Measurements from ENCODE around the gene PCSK5.

The PCSK5 gene

DNA sequence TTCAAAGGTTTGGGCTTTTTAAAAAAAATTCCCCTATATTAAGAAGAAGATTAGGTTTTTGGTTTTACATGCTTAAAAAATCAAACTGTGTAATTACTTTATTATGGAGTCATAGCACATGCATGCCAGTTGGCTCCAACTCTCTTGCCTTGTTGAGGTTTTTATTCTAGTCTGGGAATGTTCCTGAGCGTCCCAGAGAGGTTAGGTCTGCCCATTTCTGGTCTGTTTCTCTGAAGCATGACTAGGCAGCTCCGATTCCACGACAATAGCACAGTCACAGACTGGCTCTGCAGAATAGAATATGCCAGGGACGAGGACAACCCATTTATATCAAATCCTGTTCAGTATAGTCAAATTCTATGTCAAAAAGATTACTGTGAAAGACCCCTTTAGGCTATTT is 217.0 kb downstream of the PCSK5 start:
- Histone ChIP-seq H3K9me3 (ENCODE audit: control insufficient read depth, low read length) (no peaks in the 10 kb centered on the region), H3K18ac (ENCODE audit: low read depth in 1 of 2, low read length in 2 of 2) (no peak overlapping the region), H3K27me3 (ENCODE audit: control insufficient read depth in 1 of 2, insufficient read depth in 1 of 2, low read length in 2 of 2) (no peaks in the 10 kb centered on the region), H4K8ac (ENCODE audit: low read length) (no peak overlapping the region), H2AK5ac (ENCODE audit: low read length, severe bottlenecking) (no peak overlapping the region), H3K14ac (ENCODE audit: low read length in 2 of 2) (no peak overlapping the region), H2AFZ (ENCODE audit: low read depth, low read length) (no peak overlapping the region), H3K9ac (ENCODE audit: low read length) (no peak overlapping the region), H2BK5ac (ENCODE audit: low read depth, low read length, poor library complexity, severe bottlenecking) (no peak overlapping the region), H2BK120ac (ENCODE audit: low read depth, low read length) (no peak overlapping the region), H3K4me1 (ENCODE audit: control insufficient read depth, insufficient read depth, low read depth, low read length) (no peaks in the 10 kb centered on the region), H3K23ac (ENCODE audit: low read length in 2 of 2) (no peak overlapping the region), H3K4me3 (ENCODE audit: insufficient read depth in 1 of 2, low read depth in 1 of 2, low read length in 2 of 2) (no peak overlapping the region), H3K79me1 (replicated peaks; ENCODE audit: low read length, poor library complexity, severe bottlenecking) (no peaks in the 10 kb centered on the region), H3K4me2 (ENCODE audit: low read length, poor library complexity, severe bottlenecking) (no peak overlapping the region), H2BK12ac (ENCODE audit: low read length in 2 of 2) (no peak overlapping the region), H3K36me3 (ENCODE audit: control insufficient read depth in 1 of 2, insufficient read depth in 2 of 2, low read depth in 1 of 2, low read length in 2 of 2) (no peaks in the 10 kb centered on the region), H3K4ac (ENCODE audit: low read depth in 1 of 2, low read length in 2 of 2) (no peak overlapping the region), H3K27ac (ENCODE audit: low read length, poor library complexity, severe bottlenecking) (no peak overlapping the region), H4K91ac (ENCODE audit: low read length) (no peak overlapping the region), H2BK15ac (ENCODE audit: low read depth, poor library complexity, severe bottlenecking) (no peak overlapping the region)
- 93% methylated on average over 3 of the region's 4 CpGs for WGBS
- DNase-seq: no peak

DNA sequence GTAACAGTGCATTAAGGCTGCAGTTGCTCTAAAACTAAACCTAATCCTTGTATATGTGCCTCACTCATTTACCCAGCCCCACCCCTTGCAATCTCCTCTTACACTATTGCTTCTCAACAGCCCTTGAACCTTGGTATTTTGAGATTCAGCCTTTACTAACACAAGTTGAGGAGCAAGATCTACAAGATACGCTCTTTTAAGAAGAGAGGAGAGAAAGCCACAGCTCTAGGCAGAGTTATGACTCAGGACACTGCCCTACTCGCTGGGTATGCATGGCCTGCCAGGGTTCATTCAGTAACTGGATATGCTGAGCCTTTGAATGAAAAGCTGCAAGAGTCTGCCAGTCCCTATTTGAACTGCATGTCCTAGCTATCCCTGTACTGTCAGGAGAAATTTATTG is 219.5 kb downstream of the PCSK5 start:
- no peak overlapping the region for H2BK5ac ChIP-seq (ENCODE audit: low read depth, low read length, poor library complexity, severe bottlenecking)
- no peak overlapping the region for H3K23ac ChIP-seq (ENCODE audit: low read length in 2 of 2)
- H3K9ac ChIP-seq (ENCODE audit: low read length): no peak overlapping the region
- H2BK12ac ChIP-seq (ENCODE audit: low read length in 2 of 2): no peak overlapping the region
- 80% methylated on average over 2 of the region's 2 CpGs for WGBS
- no peak overlapping the region for H3K18ac ChIP-seq (ENCODE audit: low read depth in 1 of 2, low read length in 2 of 2)
- H3K14ac ChIP-seq (ENCODE audit: low read length in 2 of 2): no peak overlapping the region
- H3K4me3 ChIP-seq (ENCODE audit: insufficient read depth in 1 of 2, low read depth in 1 of 2, low read length in 2 of 2): no peak overlapping the region
- H3K4ac ChIP-seq (ENCODE audit: low read depth in 1 of 2, low read length in 2 of 2): no peak overlapping the region
- H3K36me3 ChIP-seq (ENCODE audit: control insufficient read depth in 1 of 2, insufficient read depth in 2 of 2, low read depth in 1 of 2, low read length in 2 of 2): no peaks in the 10 kb centered on the region
- H2AFZ ChIP-seq (ENCODE audit: low read depth, low read length): no peak overlapping the region
- H3K9me3 ChIP-seq (ENCODE audit: control insufficient read depth, low read length): no peaks in the 10 kb centered on the region
- no peaks in the 10 kb centered on the region for H3K4me1 ChIP-seq (ENCODE audit: control insufficient read depth, insufficient read depth, low read depth, low read length)
- no peak overlapping the region for H3K27ac ChIP-seq (ENCODE audit: low read length, poor library complexity, severe bottlenecking)
- H4K8ac ChIP-seq (ENCODE audit: low read length): no peak overlapping the region
- H2BK15ac ChIP-seq (ENCODE audit: low read depth, poor library complexity, severe bottlenecking): no peak overlapping the region
- no peak overlapping the region for H4K91ac ChIP-seq (ENCODE audit: low read length)
- H3K79me1 ChIP-seq (replicated peaks; ENCODE audit: low read length, poor library complexity, severe bottlenecking): no peaks in the 10 kb centered on the region
- no peak overlapping the region for H3K4me2 ChIP-seq (ENCODE audit: low read length, poor library complexity, severe bottlenecking)
- no peak for DNase-seq
- no peaks in the 10 kb centered on the region for H3K27me3 ChIP-seq (ENCODE audit: control insufficient read depth in 1 of 2, insufficient read depth in 1 of 2, low read length in 2 of 2)
- no peak overlapping the region for H2BK120ac ChIP-seq (ENCODE audit: low read depth, low read length)
- no peak overlapping the region for H2AK5ac ChIP-seq (ENCODE audit: low read length, severe bottlenecking)

GRCh38 chr9:76112151-76112550 is 221.7 kb downstream of the PCSK5 start:
- H3K9me3 ChIP-seq (ENCODE audit: control insufficient read depth, low read length): no peaks in the 10 kb centered on the region
- no peak overlapping the region for H2AK5ac ChIP-seq (ENCODE audit: low read length, severe bottlenecking)
- H3K4me2 ChIP-seq (ENCODE audit: low read length, poor library complexity, severe bottlenecking): no peak overlapping the region
- no peak overlapping the region for H3K23ac ChIP-seq (ENCODE audit: low read length in 2 of 2)
- H3K4me3 ChIP-seq (ENCODE audit: insufficient read depth in 1 of 2, low read depth in 1 of 2, low read length in 2 of 2): no peak overlapping the region
- no peaks in the 10 kb centered on the region for H3K36me3 ChIP-seq (ENCODE audit: control insufficient read depth in 1 of 2, insufficient read depth in 2 of 2, low read depth in 1 of 2, low read length in 2 of 2)
- no peak overlapping the region for H3K18ac ChIP-seq (ENCODE audit: low read depth in 1 of 2, low read length in 2 of 2)
- no peaks in the 10 kb centered on the region for H3K79me1 ChIP-seq (replicated peaks; ENCODE audit: low read length, poor library complexity, severe bottlenecking)
- H2BK120ac ChIP-seq (ENCODE audit: low read depth, low read length): no peak overlapping the region
- H2BK5ac ChIP-seq (ENCODE audit: low read depth, low read length, poor library complexity, severe bottlenecking): no peak overlapping the region
- no peak overlapping the region for H4K91ac ChIP-seq (ENCODE audit: low read length)
- no peak overlapping the region for H4K8ac ChIP-seq (ENCODE audit: low read length)
- H3K14ac ChIP-seq (ENCODE audit: low read length in 2 of 2): no peak overlapping the region
- 100% methylated on average over 2 of the region's 2 CpGs for WGBS
- no peak overlapping the region for H3K27ac ChIP-seq (ENCODE audit: low read length, poor library complexity, severe bottlenecking)
- H2AFZ ChIP-seq (ENCODE audit: low read depth, low read length): no peak overlapping the region
- H2BK12ac ChIP-seq (ENCODE audit: low read length in 2 of 2): no peak overlapping the region
- H3K4ac ChIP-seq (ENCODE audit: low read depth in 1 of 2, low read length in 2 of 2): no peak overlapping the region
- H2BK15ac ChIP-seq (ENCODE audit: low read depth, poor library complexity, severe bottlenecking): no peak overlapping the region
- no peak overlapping the region for H3K9ac ChIP-seq (ENCODE audit: low read length)
- no peaks in the 10 kb centered on the region for H3K4me1 ChIP-seq (ENCODE audit: control insufficient read depth, insufficient read depth, low read depth, low read length)
- no peaks in the 10 kb centered on the region for H3K27me3 ChIP-seq (ENCODE audit: control insufficient read depth in 1 of 2, insufficient read depth in 1 of 2, low read length in 2 of 2)
- no peak for DNase-seq

DNA sequence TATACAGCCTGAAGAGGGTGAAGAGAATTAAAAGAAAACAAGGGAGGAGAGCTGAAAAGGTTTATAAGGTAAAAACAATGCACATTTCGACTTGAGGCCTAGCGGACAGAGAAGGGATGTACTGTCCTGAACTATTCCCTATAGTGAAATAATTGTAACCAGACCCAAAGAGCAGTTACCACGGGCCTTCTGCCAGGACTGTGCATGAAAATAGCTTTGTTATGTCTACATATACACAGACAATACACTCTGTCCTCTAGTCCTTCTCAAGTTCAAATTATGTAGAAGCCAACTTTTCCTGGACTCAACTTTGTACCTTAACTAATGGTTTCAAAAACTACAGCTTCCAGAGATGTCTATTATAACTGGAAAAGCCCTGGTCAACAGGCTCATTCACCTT is 223.7 kb downstream of the PCSK5 start:
- no peak overlapping the region for H4K91ac ChIP-seq (ENCODE audit: low read length)
- H3K79me1 ChIP-seq (replicated peaks; ENCODE audit: low read length, poor library complexity, severe bottlenecking): no peaks in the 10 kb centered on the region
- H2AK5ac ChIP-seq (ENCODE audit: low read length, severe bottlenecking): no peak overlapping the region
- no peak overlapping the region for H2BK15ac ChIP-seq (ENCODE audit: low read depth, poor library complexity, severe bottlenecking)
- 95% methylated on average over 3 of the region's 3 CpGs for WGBS
- no peak overlapping the region for H2BK12ac ChIP-seq (ENCODE audit: low read length in 2 of 2)
- H3K4me1 ChIP-seq (ENCODE audit: control insufficient read depth, insufficient read depth, low read depth, low read length): no peaks in the 10 kb centered on the region
- H3K4ac ChIP-seq (ENCODE audit: low read depth in 1 of 2, low read length in 2 of 2): no peak overlapping the region
- H3K4me2 ChIP-seq (ENCODE audit: low read length, poor library complexity, severe bottlenecking): no peak overlapping the region
- no peaks in the 10 kb centered on the region for H3K27me3 ChIP-seq (ENCODE audit: control insufficient read depth in 1 of 2, insufficient read depth in 1 of 2, low read length in 2 of 2)
- H2BK120ac ChIP-seq (ENCODE audit: low read depth, low read length): no peak overlapping the region
- H2BK5ac ChIP-seq (ENCODE audit: low read depth, low read length, poor library complexity, severe bottlenecking): no peak overlapping the region
- H3K36me3 ChIP-seq (ENCODE audit: control insufficient read depth in 1 of 2, insufficient read depth in 2 of 2, low read depth in 1 of 2, low read length in 2 of 2): no peaks in the 10 kb centered on the region
- H2AFZ ChIP-seq (ENCODE audit: low read depth, low read length): no peak overlapping the region
- no peak overlapping the region for H3K14ac ChIP-seq (ENCODE audit: low read length in 2 of 2)
- no peak overlapping the region for H3K4me3 ChIP-seq (ENCODE audit: insufficient read depth in 1 of 2, low read depth in 1 of 2, low read length in 2 of 2)
- H4K8ac ChIP-seq (ENCODE audit: low read length): no peak overlapping the region
- no peak overlapping the region for H3K9ac ChIP-seq (ENCODE audit: low read length)
- H3K9me3 ChIP-seq (ENCODE audit: control insufficient read depth, low read length): no peaks in the 10 kb centered on the region
- H3K23ac ChIP-seq (ENCODE audit: low read length in 2 of 2): peak overlapping the region in 1 of 2 experiments; percentile 20
- H3K27ac ChIP-seq (ENCODE audit: low read length, poor library complexity, severe bottlenecking): no peak overlapping the region
- no peak overlapping the region for H3K18ac ChIP-seq (ENCODE audit: low read depth in 1 of 2, low read length in 2 of 2)
- DNase-seq: no peak
